ENCODE measurements around the gene PLD1. TPM values are rescaled to one million over a fixed set of nuclear protein-coding genes. Genes with fewer than 3 reads are reported as not detected.
"Not testable (repeated sequence)": the region's sequence is repeated elsewhere in the genome, so short reads cannot be mapped to it uniquely, and the experiment has no call there.

Gene PLD1
- total RNA-seq, 1 donor from 2014 or later, result 0.93 TPM

GRCh38 chr3:171643033-171643432 lies 167.2 kb downstream of the PLD1 start:
- DNase-seq (ENCODE audit: low read depth, low spot score), result no peak
- Mint-ChIP-seq H3K4me1 (peaks cover 13% of the 10 kb centered on the region), H3K27ac (ENCODE audit: unreplicated experiment) (no peak overlapping the region), H3K9me3 (peaks cover 8% of the 10 kb centered on the region), H3K27me3 (ENCODE audit: low read depth) (no peaks in the 10 kb centered on the region), H3K4me3 (no peak overlapping the region), H3K36me3 (ENCODE audit: low read depth) (no peaks in the 10 kb centered on the region)
- TF ChIP-seq CTCF (conservative IDR thresholded peaks at IDR 0.05), result no peak

- Mint-ChIP-seq H3K4me1 (peaks cover 8% of the 10 kb centered on the region), H3K36me3 (ENCODE audit: low read depth) (no peaks in the 10 kb centered on the region), H3K27me3 (ENCODE audit: low read depth) (no peaks in the 10 kb centered on the region), H3K4me3 (no peak overlapping the region), H3K9me3 (peaks cover 8% of the 10 kb centered on the region), H3K27ac (ENCODE audit: unreplicated experiment) (no peak overlapping the region)
- no peak for DNase-seq (ENCODE audit: low read depth, low spot score)
- no peak for TF ChIP-seq CTCF (conservative IDR thresholded peaks at IDR 0.05)
Observed at GRCh38 chr3:171640520-171641412, 169.5 kb downstream of the PLD1 start.

GRCh38 chr3:171636666-171637065 lies 173.6 kb downstream of the PLD1 start:
- H3K9me3 Mint-ChIP-seq, result peaks cover 7% of the 10 kb centered on the region
- H3K27me3 Mint-ChIP-seq (ENCODE audit: low read depth), result no peaks in the 10 kb centered on the region
- DNase-seq (ENCODE audit: low read depth, low spot score), result no peak
- H3K27ac Mint-ChIP-seq (ENCODE audit: unreplicated experiment), result no peak overlapping the region
- H3K4me1 Mint-ChIP-seq, result peaks cover 8% of the 10 kb centered on the region
- no peak overlapping the region for H3K4me3 Mint-ChIP-seq
- no peak for TF ChIP-seq CTCF (conservative IDR thresholded peaks at IDR 0.05)
- no peaks in the 10 kb centered on the region for H3K36me3 Mint-ChIP-seq (ENCODE audit: low read depth)

- Mint-ChIP-seq H3K4me3 (no peak overlapping the region), H3K27ac (ENCODE audit: unreplicated experiment) (no peak overlapping the region), H3K4me1 (no peaks in the 10 kb centered on the region), H3K36me3 (ENCODE audit: low read depth) (no peaks in the 10 kb centered on the region), H3K27me3 (ENCODE audit: low read depth) (no peaks in the 10 kb centered on the region), H3K9me3 (peaks cover 2% of the 10 kb centered on the region)
- no peak for DNase-seq (ENCODE audit: low read depth, low spot score)
- no peak for TF ChIP-seq CTCF (conservative IDR thresholded peaks at IDR 0.05)
Observed at GRCh38 chr3:171632766-171633165, 177.5 kb downstream of the PLD1 start.

- not testable (repeated sequence) for H3K4me1 Mint-ChIP-seq; H3K9me3 Mint-ChIP-seq; DNase-seq (ENCODE audit: low read depth, low spot score); H3K4me3 Mint-ChIP-seq; H3K27ac Mint-ChIP-seq (ENCODE audit: unreplicated experiment); H3K27me3 Mint-ChIP-seq (ENCODE audit: low read depth)
- peaks cover 14% of the 10 kb centered on the region for H3K36me3 Mint-ChIP-seq (ENCODE audit: low read depth)
Observed at GRCh38 chr3:171626799-171627198, 183.5 kb downstream of the PLD1 start.

- peaks cover 14% of the 10 kb centered on the region for H3K36me3 Mint-ChIP-seq (ENCODE audit: low read depth)
- no peak for DNase-seq (ENCODE audit: low read depth, low spot score)
- H3K27me3 Mint-ChIP-seq (ENCODE audit: low read depth), result no peaks in the 10 kb centered on the region
- no peak overlapping the region for H3K27ac Mint-ChIP-seq (ENCODE audit: unreplicated experiment)
- peaks cover 25% of the 10 kb centered on the region for H3K4me1 Mint-ChIP-seq
- no peak overlapping the region for H3K4me3 Mint-ChIP-seq
- TF ChIP-seq CTCF (conservative IDR thresholded peaks at IDR 0.05), result no peak
- peaks cover 6% of the 10 kb centered on the region for H3K9me3 Mint-ChIP-seq
Observed at GRCh38 chr3:171622126-171622525, 188.2 kb downstream of the PLD1 start.

Measured in neural crest cell (in vitro differentiated cells).